Breast epithelium (tissue), 3 donors: ENCODE measurements around the gene ANKRD37.

Experiments
- POLR2A ChIP-seq: fragments of 450-650 bp; IDR thresholded peaks from one replicate; pipeline ENCODE4 v1.6.1; 2016; ENCODE audit warnings: antibody characterized with exemption, mild to moderate bottlenecking, moderate library complexity
- TF ChIP-seq, protein P1 (sequence below), 3 donors: fragments of 450-650 bp; IDR thresholded peaks; one replicate each; pipeline ENCODE4 v1.5.1; 2016 to 2017; ENCODE audit warnings: antibody characterized with exemption in 3 of 3, mild to moderate bottlenecking in 3 of 3, moderate library complexity in 3 of 3

DNA sequence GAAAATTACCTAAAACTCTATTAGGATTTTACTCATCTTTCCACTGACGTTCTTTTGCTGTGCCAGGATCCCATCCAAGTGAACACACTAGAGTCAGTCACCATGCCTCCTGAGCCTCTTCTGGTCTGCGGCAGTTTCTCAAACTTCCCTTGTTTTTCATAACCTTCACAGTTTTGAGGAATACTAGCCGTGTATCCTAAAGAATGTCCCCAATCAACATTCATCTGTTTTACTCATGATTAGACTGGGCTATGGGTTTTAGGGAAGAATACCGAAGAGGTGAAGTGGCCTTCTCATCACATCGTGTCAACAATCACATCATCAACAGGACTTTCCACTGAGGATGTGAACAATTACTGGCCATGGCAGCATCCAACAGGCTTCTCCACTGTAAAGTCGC, 5.7 kb upstream of the ANKRD37 start:
- TF ChIP-seq, protein P1, sequence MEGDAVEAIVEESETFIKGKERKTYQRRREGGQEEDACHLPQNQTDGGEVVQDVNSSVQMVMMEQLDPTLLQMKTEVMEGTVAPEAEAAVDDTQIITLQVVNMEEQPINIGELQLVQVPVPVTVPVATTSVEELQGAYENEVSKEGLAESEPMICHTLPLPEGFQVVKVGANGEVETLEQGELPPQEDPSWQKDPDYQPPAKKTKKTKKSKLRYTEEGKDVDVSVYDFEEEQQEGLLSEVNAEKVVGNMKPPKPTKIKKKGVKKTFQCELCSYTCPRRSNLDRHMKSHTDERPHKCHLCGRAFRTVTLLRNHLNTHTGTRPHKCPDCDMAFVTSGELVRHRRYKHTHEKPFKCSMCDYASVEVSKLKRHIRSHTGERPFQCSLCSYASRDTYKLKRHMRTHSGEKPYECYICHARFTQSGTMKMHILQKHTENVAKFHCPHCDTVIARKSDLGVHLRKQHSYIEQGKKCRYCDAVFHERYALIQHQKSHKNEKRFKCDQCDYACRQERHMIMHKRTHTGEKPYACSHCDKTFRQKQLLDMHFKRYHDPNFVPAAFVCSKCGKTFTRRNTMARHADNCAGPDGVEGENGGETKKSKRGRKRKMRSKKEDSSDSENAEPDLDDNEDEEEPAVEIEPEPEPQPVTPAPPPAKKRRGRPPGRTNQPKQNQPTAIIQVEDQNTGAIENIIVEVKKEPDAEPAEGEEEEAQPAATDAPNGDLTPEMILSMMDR (IDR thresholded peaks at IDR 0.05) = no peak
- TF ChIP-seq POLR2A = no peak
